HG02623 (cell line): Measurements from ENCODE around the gene NHLRC1.
"Not testable (repeated sequence)": the region's sequence is repeated elsewhere in the genome, so short reads cannot be mapped to it uniquely, and the experiment has no call there.

Experiments
- ATAC-seq: cut with Tn5 transposase; IDR thresholded peaks from one replicate; pipeline ENCODE4 v1.9.1; 2021; ENCODE audit warnings: moderate library complexity; ENCODE audit not compliant: unreplicated experiment

Gene NHLRC1

DNA sequence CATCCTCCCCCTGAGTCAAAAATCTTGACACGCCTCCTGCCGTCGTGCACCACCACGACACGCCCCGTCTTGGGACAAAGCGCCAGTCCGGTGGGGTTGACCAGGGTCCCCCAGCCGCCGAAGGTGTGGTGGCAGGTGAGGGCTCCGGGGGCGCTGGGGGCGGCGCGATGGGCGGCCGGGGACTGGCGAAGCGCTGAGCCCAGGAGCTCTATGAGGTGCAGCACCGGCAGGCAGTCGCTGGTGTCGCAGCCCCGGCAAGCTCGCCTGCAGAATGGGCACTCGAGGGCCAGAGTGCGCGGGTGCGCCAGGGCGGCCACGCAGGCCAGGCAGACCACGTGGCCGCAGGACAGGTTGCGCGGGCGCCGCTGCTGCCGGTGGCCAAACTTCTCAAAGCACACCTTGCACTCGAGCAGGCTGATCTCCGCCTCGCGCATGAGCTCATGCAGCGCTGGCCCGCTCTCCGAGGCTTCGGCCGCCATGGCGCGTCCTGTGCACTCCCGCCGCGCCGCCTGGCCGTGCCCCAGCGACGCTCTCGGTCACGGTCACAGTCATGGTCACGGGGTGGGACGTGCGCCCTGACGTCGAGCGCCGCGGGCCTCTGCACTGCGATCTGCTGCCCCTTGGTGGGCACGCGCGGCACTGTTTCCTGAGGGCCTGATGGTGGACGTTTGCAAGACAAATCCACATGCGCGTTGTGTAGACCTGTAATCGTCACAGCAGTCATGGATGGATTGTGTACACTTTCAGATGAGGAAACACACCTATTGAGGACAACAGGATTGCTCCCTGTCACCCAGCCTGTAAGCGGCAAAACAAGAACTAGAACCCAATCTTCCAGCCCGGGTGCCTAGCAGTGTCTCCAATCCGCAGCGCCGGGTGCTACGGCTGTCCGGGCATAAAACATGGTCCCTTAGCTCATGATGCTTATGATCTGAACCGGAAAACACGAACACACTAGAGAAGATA is at the start of gene NHLRC1:
Gene NHLRC1 (minus strand): TSS at position 550 of the 966 bp plus-strand sequence. CDS start 71 bp downstream, at position 479.
- ATAC-seq = peak; percentile 99

- no peak for ATAC-seq
Measured at GRCh38 chr6:18171871-18172270, 49.4 kb upstream of the NHLRC1 start.

DNA sequence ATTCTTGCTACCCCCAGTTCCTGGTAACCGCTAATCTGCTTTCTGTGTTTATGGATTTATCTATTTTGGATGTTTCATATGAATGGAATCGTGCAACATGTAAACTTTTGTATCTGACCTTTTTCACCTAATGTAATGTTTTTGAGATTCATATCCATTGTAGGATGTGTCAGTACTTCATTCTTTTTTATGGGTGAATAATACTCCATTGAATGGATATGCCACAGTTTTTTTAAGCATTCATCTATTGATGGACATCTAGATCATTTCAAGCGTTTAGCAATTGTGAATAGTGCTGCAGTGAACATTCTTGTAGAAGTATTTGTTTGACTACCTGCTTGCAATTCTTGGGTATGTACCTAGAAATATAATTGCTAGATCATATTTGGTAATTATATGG is 45.8 kb upstream of the NHLRC1 start:
- ATAC-seq = no peak

- ATAC-seq = no peak
Measured at GRCh38 chr6:18166312-18167036, 44.0 kb upstream of the NHLRC1 start.

DNA sequence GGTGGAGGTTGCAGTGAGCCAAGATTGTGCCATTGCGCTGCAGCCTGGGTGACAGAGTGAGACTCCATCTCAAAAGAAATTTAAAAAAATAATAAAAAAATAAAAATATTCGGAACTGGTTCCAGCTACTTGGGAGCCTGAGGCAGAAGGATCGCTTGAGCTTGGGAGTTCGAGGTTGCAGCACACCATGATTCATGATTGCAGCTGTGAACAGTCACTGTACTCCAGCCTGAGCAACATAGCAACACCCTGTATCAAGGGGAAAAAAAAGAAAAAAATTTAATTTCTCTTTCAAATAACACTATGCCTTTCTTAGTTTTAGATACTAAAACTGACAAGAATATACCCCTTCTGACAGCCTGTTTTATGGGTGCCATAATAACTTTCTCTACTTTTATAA is 43.3 kb upstream of the NHLRC1 start:
- no peak for ATAC-seq

DNA sequence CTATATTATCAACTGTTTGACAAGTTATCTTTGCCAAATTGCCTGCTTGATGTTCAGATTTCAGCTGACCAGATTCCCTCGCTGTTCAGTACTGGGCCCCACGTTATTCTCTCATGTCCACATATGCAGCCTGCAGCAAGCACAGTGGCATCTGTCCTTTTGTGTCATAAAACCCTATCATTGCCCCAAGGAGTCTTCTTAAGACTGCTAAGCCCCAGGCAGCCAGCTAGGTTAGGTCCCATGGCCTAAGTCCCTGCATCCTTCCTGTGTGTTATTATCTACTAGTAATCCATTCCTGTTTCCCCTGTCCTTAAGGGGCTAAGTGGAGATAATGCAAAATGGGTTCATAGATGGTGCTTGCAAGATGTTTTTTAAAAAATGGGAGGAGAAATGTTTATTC is 39.9 kb upstream of the NHLRC1 start:
- no peak for ATAC-seq

DNA sequence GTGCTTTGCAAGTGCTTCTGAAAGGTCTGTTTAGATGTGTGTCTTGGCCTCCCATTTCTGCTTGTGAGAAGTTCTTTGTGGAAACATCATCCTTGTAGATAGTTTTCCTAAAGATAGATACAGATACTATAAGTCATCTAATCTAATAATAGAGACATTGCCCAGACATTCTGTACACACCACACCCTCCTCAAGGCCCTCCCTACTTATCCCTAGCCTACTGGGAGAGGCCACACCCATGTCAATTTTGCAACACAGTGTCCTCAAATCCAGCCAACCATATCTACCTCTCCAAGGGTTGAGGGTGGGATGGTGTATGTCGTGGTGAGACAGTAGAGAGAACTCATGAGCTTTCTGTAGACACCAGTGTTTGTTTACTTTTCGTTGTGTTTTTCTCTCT is 39.0 kb upstream of the NHLRC1 start:
- no peak for ATAC-seq

- ATAC-seq = no peak
Measured at GRCh38 chr6:18160911-18161310, 38.4 kb upstream of the NHLRC1 start.

DNA sequence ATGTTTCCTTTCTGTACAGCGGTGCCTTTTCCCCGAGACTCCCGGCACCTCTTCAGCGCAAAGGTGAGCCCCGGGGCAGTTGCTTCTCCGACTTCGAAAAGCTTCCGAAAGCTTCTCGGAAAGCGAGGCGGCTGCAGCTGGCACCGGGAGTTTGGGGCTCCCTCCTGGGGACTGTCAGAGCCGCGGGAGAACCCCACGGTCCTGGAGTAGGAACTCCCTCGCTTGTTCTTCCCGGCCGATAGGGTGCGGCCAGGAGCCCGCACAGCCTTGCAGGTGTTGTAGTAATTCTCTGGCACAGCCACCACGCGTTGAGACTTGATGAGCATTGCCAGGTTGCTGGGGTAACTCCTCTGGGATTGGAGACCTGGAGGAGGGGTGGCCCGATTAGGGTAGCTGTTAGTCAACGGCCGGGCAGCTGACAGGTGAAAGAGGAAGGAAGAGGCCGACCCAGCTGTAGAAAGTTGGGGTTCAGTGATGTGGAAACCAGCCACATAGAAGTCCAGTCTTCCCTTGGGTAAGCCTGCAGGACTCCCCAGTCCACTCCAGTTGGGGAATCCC is 33.5 kb upstream of the NHLRC1 start:
- peak; percentile 26 for ATAC-seq

GRCh38 chr6:18155150-18155863 is 32.8 kb upstream of the NHLRC1 start, which contains the start of gene KDM1B:
TSS of gene KDM1B (plus strand) at chr6:18155422. CDS start at chr6:18159896, 4,474 bp downstream.
- peak; percentile 86 for ATAC-seq

DNA sequence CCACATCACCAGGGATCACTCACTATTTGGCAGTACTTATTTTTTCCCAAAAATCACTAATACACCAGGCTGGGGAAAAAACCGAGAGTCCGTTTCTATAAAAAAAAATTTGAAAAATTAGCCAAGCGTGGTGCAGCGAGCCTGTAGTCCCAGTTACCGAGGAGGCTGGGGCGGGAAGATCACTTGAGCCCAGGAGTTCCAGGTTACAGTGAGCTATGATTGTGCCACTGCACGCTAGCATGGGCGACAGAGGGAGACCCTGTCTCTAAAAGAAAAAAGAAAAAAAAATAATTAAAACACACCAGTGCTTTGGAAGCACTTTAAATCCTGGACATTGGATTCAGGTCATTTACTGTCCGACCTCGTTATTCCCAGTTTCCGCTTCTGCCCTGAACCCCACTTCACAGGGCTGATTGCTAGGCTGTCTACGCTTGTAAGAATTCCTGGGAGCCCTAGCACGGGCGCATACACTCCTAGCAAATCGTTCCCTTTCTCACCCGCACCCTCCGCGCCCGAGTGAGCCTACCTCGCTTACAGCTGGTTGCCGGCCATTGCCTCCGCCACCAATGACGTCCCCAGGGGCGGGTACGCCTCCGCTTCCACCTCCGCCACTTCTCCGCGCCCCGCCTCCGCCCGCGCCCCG is 32.2 kb upstream of the NHLRC1 start, which contains the start of gene TPMT:
Gene TPMT (minus strand): TSS at position 571 of the 643 bp plus-strand sequence. CDS start 5,950 bp downstream, outside the sequence.
- ATAC-seq = peak; percentile 50

DNA sequence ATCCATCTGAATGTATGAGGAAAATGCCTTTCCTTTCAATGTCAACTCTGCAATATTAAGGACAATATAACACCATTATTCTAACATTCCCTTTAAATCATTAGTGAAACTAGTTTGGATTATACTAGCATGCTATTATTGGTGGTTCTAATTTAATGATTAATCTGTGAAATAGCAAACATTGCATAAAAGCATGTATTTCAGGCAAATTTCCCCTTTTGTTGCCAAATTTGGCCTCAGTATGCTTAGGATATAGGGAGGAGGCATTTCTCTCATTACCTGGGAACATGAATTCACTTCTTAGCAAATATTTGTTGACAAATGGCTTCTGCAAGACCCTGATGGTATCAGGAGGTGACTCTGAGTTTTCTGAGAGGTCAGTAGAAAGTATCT is 30.8 kb upstream of the NHLRC1 start:
- ATAC-seq = no peak

DNA sequence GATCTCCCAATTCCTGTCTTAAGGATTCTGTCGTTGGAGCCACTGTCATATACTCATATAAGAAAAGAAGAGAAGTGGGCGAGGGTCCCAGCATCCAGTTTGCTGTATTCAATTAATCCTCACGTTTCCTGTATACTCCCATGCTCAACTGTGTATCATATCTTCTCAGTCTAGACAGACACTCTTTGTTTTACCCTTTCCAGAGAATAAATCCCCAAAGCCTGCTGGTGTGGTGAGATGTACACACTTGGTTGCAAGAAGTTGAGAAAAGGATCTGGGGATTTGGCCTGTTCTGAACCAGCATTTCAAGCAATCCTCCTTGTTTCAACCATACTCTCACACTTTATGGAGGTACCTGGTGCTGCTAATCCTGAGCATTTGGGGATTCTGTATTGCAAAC is 29.3 kb upstream of the NHLRC1 start:
- ATAC-seq = no peak

DNA sequence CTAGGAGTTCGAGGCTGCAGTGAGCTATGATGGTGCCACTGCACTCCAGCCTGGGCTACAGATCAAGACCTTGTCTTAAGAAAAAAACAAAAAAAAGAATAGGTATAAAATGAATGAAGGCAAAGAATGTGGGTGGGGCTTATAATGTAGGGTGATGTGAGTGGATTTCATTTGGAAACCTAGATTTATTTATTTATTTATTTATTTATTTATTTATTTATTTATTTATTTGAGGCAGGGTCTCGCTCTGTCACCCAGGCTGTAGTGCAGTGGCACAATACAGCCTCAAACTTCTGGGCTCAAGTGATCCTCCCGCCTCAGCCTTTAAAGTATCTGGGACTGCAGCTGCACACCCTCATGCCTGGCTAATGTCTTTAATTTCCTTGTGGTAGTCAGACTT is 28.9 kb upstream of the NHLRC1 start:
- not testable (repeated sequence) for ATAC-seq

DNA sequence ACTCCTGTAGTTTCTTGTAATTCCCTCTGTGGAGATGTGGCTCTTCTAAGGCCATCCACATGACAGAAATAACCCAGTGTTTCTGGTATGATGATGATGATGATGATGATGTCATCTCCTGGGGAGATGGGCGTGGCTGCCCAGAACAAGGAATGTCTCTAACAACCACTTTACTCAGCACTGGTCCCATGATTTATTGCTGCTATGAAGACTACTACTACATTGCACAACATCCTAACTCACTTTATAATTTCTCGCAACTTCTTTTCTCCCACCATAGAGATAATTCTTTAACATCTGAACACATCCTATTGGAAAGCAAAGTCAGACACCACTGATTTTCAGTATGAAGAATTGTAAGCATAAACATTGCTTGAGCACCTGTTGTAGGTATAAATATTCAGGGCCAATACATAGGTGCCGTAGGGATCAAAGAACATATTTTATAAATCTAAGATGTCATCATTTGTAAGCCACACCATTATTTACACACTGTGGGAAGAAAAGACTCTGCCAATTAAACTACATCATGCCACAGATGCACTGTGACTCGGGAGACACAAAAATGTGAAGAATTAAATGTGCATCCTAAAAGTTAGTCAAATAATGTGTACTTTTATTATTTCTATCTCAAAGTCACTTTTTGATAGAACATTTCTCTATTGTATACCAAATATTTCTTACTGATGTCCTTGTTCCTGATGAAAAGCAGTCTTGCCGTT is 26.0 kb upstream of the NHLRC1 start:
- ATAC-seq = no peak

DNA sequence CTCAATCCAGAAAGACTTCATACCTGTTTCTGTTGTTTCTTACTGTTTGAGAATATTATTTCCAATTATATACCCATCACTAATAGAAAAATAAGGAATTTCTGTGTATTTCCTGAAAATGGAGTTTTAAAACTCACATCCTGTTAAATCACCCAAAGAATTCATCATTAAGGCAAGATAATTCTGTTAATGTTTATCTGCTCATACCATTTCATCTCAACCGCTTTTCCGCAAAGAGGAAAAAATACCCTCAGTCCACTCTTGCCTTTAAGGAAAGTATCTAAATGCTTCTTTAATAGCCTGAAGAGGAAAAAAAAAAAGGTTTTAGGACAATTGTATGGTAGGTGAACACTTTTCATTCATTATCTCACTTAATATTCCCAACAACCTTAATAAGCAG is 25.1 kb upstream of the NHLRC1 start:
- no peak for ATAC-seq

DNA sequence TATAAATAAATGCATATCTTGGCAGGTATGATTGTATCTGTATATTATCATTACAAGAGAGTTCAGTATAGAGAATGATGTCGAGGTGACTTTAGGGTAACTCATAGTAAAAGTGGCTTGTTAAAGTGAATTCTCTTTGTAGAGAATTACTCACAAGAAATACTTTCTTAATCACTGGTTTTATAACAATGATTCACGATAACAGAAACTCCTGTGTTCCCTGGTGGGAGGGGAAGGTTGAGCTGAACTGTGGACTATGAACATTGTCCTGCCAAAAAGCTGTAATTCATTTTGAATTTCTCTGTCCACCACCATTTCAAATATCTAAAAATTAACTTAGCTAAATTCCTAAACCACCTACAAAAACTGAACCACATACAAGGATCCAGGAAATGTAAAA is 24.7 kb upstream of the NHLRC1 start:
- no peak for ATAC-seq

DNA sequence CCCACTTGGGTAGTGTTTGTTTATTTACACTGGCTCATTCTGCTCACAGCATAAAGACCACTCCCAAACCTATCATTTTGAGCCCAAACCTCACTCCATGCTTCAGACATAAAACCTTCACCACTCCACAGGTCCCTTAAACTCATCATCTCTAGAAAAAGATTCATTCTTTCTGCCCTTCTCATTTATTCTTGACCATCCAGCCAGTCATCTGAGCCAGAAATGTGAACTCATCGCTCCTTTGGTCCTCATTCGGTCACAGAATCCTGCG is 20.0 kb upstream of the NHLRC1 start:
- ATAC-seq = no peak

DNA sequence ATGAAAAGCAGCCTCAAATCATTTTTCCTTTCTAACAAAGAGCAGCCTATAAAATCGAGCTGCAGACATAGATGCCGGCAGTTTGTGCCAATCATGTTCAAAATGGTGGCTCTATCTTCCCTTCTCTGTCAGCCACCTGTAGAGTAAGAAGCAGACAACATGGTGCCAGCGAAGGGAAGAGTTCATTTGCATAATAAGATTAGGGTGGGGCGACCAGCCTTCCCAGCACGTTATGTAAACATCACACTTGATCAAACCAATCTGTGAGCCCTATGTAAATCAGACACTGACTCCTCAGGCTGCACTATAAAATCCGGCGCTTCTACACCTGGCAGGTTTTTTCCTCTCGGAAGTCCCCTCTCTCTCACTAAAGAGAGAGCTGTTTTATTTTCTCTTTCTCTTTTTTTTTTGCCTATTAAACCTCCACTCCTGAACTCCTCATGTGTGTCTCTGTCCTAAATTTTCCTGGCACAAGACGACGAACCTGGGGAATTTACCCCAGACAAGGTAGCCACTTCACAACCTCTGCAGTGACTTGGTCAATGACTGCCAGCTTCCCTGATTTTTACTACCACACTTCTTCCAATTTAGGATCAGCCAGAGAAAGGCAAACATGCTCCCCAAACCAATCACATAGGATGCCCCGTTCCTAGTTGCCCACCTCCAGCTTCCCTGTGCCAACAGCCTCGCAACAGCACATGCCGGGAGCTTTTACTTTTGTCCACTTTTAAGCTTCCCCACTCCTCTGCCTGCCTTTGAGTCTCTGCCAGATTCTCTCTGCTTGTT is 19.5 kb upstream of the NHLRC1 start:
- ATAC-seq = no peak
